Testis (tissue), 2 donors: ENCODE data around the gene EXOC4.

ENCODE experiments used
- CTCF ChIP-seq, 3 experiments: fragments of 450-650 bp in 2 of 3; fragments of 200-600 bp in 1 of 3; sonication (generic) in 1 of 3; IDR thresholded peaks; one replicate each; pipeline ENCODE4 v1.5.1; 2016 to 2019; ENCODE audit warnings: antibody characterized with exemption in 3 of 3, mild to moderate bottlenecking in 2 of 3, moderate library complexity in 1 of 3
- POLR2A ChIP-seq: fragments of 450-650 bp; IDR thresholded peaks from one replicate; pipeline ENCODE4 v1.6.1; 2017; ENCODE audit warnings: antibody characterized with exemption, mild to moderate bottlenecking, moderate library complexity

GRCh38 chr7:133940368-133940767 lies 687.5 kb downstream of the EXOC4 start:
- TF ChIP-seq POLR2A = no peak
- TF ChIP-seq CTCF (IDR thresholded peaks at IDR 0.05) = no peak
